Endothelial cell of umbilical vein (primary cell): ENCODE results near the gene INHA. TPM values are rescaled to one million over a fixed set of nuclear protein-coding genes. Genes with fewer than 3 reads are reported as not detected.

ENCODE experiments used
- BruUV-seq: library from RNA; stranded (reverse); fragments of 400-500 nt; replicated peaks from 2 replicates; lab custom pipeline; 2021; lab: Mats Ljungman, UMichigan
- CTCF ChIA-PET: fragments of 300-600, 350-600 bp; sonication (Branson Sonifier 250); formaldehyde crosslinking; loops from one replicate; lab custom pipeline; 2021; ENCODE audit warnings: antibody characterized with exemption, inconsistent platforms; lab: Charles Lee
- POLR2A ChIA-PET: fragments of 300-600, 350-600 bp; sonication (Branson Sonifier 250); formaldehyde crosslinking; loops from one replicate; lab custom pipeline; 2021; ENCODE audit warnings: antibody characterized with exemption, inconsistent platforms; lab: Charles Lee
- DNase-seq: peaks from one replicate; pipeline ENCODE4 v3.0.0-alpha.2; 2011; ENCODE audit warnings: low read depth, low spot score
- FAIRE-seq: peaks from 2 replicates; lab custom pipeline; 2011; peaks lifted over from hg19 to GRCh38; lab: Jason Lieb, UNC
- H2AFZ ChIP-seq: 2 replicates; pipeline ENCODE4 v1.6.0; 2012; ENCODE audit warnings: low read depth, low read length, control low read depth, inconsistent platforms
- H3K27ac ChIP-seq: 2 replicates; pipeline ENCODE4 v1.5.1; 2011; ENCODE audit warnings: low read depth, mild to moderate bottlenecking, control low read depth, low read length, moderate library complexity; ENCODE audit not compliant: insufficient read depth
- H3K27me3 ChIP-seq, 2 experiments: 2 replicates each; pipeline versions ENCODE4 v1.6.0 to v1.6.1; 2011; ENCODE audit warnings: low read length in 2 of 2, mixed read lengths in 1 of 2; ENCODE audit not compliant: control insufficient read depth in 2 of 2, insufficient read depth in 2 of 2
- H3K36me3 ChIP-seq, 2 experiments: 2 replicates in 1 of 2; 3 replicates in 1 of 2; pipeline ENCODE4 v1.5.1; 2011; ENCODE audit warnings: low read length in 2 of 2, mild to moderate bottlenecking in 1 of 2, moderate library complexity in 1 of 2; ENCODE audit not compliant: control insufficient read depth in 2 of 2, insufficient read depth in 2 of 2; ENCODE audit errors: extremely low read depth in 1 of 2
- H3K4me1 ChIP-seq: 3 replicates; pipeline ENCODE4 v1.5.1; 2011; ENCODE audit warnings: mild to moderate bottlenecking, low read length; ENCODE audit not compliant: control insufficient read depth, insufficient read depth; ENCODE audit errors: extremely low read depth
- H3K4me2 ChIP-seq: 2 replicates; pipeline ENCODE4 v1.6.1; 2011; ENCODE audit warnings: low read length, control low read depth, mixed read lengths; ENCODE audit not compliant: insufficient read depth
- H3K4me3 ChIP-seq, 3 experiments: fragments of 200-600 bp in 1 of 3; sonication (generic), shearing (Covaris generic) in 1 of 3; replicated peaks in 1 of 3; 2 replicates each; pipeline ENCODE4 v1.5.1; 2011 to 2016; ENCODE audit warnings: control low read depth in 3 of 3, low read length in 3 of 3, mild to moderate bottlenecking in 2 of 3, inconsistent platforms in 1 of 3, low read depth in 1 of 3, moderate library complexity in 1 of 3; ENCODE audit not compliant: insufficient read depth in 1 of 3
- H3K79me2 ChIP-seq: 2 replicates; pipeline ENCODE4 v1.6.0; 2012; ENCODE audit warnings: low read length, inconsistent platforms; ENCODE audit not compliant: control insufficient read depth, insufficient read depth
- H3K9ac ChIP-seq: replicated peaks from 2 replicates; pipeline ENCODE3; 2011; ENCODE audit warnings: low read length, control low read depth; ENCODE audit not compliant: insufficient read depth; ENCODE audit errors: extremely low read depth
- H3K9me1 ChIP-seq: replicated peaks from 3 replicates; pipeline ENCODE4 v1.6.0; 2011; ENCODE audit warnings: mild to moderate bottlenecking, low read length; ENCODE audit not compliant: control insufficient read depth, insufficient read depth; ENCODE audit errors: extremely low read depth
- H3K9me3 ChIP-seq: replicated peaks from 2 replicates; pipeline ENCODE4 v1.5.1; 2012; ENCODE audit warnings: low read length, inconsistent platforms; ENCODE audit not compliant: control insufficient read depth, insufficient read depth
- H4K20me1 ChIP-seq: replicated peaks from 2 replicates; pipeline ENCODE3; 2011; ENCODE audit warnings: mild to moderate bottlenecking, low read length; ENCODE audit not compliant: control insufficient read depth, insufficient read depth; ENCODE audit errors: extremely low read depth
- EZH2 ChIP-seq: IDR thresholded peaks from 2 replicates; pipeline ENCODE4 v1.6.1; 2012; ENCODE audit warnings: borderline replicate concordance, low read depth, mild to moderate bottlenecking, moderate library complexity, low read length, inconsistent platforms; ENCODE audit not compliant: severe bottlenecking
- FOS ChIP-seq: IDR thresholded peaks from 2 replicates; pipeline ENCODE4 v1.6.1; 2011; ENCODE audit warnings: mild to moderate bottlenecking, low read length, moderate library complexity, borderline replicate concordance; ENCODE audit not compliant: insufficient read depth
- GATA2 ChIP-seq: IDR thresholded peaks from 2 replicates; pipeline ENCODE4 v1.7.0; 2011; ENCODE audit warnings: low read depth, mild to moderate bottlenecking, moderate library complexity, mixed read lengths, low read length; ENCODE audit not compliant: insufficient read length, insufficient read depth
- JUN ChIP-seq: IDR thresholded peaks from 2 replicates; pipeline ENCODE4 v1.6.1; 2011; ENCODE audit warnings: borderline replicate concordance, low read depth; ENCODE audit not compliant: insufficient read length, insufficient read depth
- MYC ChIP-seq: IDR thresholded peaks from one replicate; pipeline ENCODE4 v1.6.1; 2011; ENCODE audit warnings: mild to moderate bottlenecking, low read depth, low read length
- POLR2A ChIP-seq: IDR thresholded peaks from 2 replicates; pipeline ENCODE4 v1.6.1; 2012; ENCODE audit warnings: low read depth, mild to moderate bottlenecking, control low read depth, low read length
- POLR2AphosphoS5 ChIP-seq: IDR thresholded peaks from 2 replicates; pipeline ENCODE4 v1.6.1; 2012; ENCODE audit warnings: low read depth, mild to moderate bottlenecking, control low read depth, low read length, moderate library complexity; ENCODE audit not compliant: insufficient read depth
- dilution Hi-C: fragments of 300-500 bp; cut with MboI; formaldehyde crosslinking; loops from one replicate; pipeline ENCODE4 v1.15.0; 2019; ENCODE audit warnings: low sequenced_read_pairs; ENCODE audit not compliant: extremely low pct_ligation_motif_present
- intact Hi-C: fragments of 100-400 bp; cut with micrococcal nuclease; formaldehyde crosslinking; loops from one replicate; pipeline ENCODE4 v1.10.0; 2022
- polyA plus RNA-seq, 4 experiments: library from polyadenylated mRNA; depleted of rRNA in 3 of 4; stranded (reverse) in 3 of 4; unstranded in 1 of 4; fragments of >200 nt; gene quantifications; 2 replicates each; pipeline versions ENCODE4 v1.2.1 to v1.2.3, GENCODE V29; 2011 to 2012; ENCODE audit warnings: missing spikeins in 1 of 4
- total RNA-seq: library from RNA; stranded (reverse); gene quantifications from 2 replicates; pipeline ENCODE4 v1.2.3, GENCODE V29; 2021
- TF ChIP-seq, protein P1 (sequence below): IDR thresholded peaks from 2 replicates; pipeline ENCODE4 v1.6.1; 2011; ENCODE audit not compliant: insufficient read depth, insufficient read length
- TF ChIP-seq, protein P2 (sequence below), 2 donors: IDR thresholded peaks; 1 replicate in 1 of 2; 2 replicates in 1 of 2; pipeline ENCODE4 v1.5.1; 2011; ENCODE audit warnings: low read length in 2 of 2, mild to moderate bottlenecking in 2 of 2, moderate library complexity in 2 of 2, control low read depth in 1 of 2, inconsistent platforms in 1 of 2, low read depth in 1 of 2; ENCODE audit not compliant: insufficient read depth in 1 of 2; ENCODE audit errors: extremely low read depth in 1 of 2

INHA gene
- total and polyA plus RNA-seq, 2 donors (not counting 3 experiments of a cell fraction or from before 2014, with no cell fraction given): 0.06 TPM; not detected in 1

DNA sequence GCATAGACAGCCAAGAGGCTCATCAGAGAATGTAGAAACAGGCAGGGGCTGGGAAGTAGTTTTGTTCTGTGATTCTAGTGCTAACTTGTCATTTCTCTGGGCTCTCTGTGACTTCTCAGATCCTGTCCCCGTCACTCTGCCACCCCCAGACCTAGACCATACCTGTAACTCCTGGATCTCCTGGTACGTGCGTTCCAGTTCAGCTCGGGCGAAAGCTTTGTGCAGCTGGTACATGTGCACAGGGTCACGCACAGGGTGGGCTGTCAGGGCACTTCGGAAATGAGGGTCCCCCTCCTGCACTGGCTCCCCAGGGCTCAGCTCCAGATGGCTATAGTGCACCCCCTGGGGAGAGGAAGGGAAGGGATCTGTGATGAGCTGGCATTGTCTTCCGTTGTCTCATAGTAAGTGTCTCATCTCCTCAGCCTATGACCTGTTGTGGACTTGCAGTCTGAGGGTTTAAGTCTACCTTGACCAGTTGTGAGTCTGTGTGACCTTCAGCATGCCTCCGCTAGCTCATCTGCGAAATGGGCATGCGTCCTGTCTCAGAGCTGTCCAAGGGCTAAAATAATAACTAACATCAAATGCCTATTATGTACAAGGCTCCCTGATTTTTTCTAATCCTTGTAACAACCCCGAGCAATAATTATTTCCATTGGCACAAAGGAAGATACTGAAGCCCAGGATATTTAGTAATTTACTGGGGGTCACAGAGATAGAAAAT is 31.2 kb upstream of the INHA start:
- no peak overlapping the region for H3K27ac ChIP-seq
- DNase-seq (no peak), FAIRE-seq (no peak)
- H3K9ac ChIP-seq: no peak overlapping the region
- H3K79me2 ChIP-seq: no peaks in the 10 kb centered on the region
- H3K27me3 ChIP-seq: peaks cover 25% of the 10 kb centered on the region in 2 experiments
- no peak overlapping the region for H3K4me3 ChIP-seq
- no peaks in the 10 kb centered on the region for H4K20me1 ChIP-seq
- intact Hi-C loops: loop anchor here (1.0 kb wide), 2 partner anchors 101 to 148 kb away; no protein-coding TSS in a partner anchor
- no peaks in the 10 kb centered on the region for H3K9me3 ChIP-seq
- no peaks in the 10 kb centered on the region for H3K36me3 ChIP-seq
- no peak for TF ChIP-seq JUN
- TF ChIP-seq MYC: no peak
- TF ChIP-seq EZH2: no peak
- TF ChIP-seq FOS: no peak
- no peak for TF ChIP-seq GATA2
- TF ChIP-seq POLR2AphosphoS5: no peak
- TF ChIP-seq, protein P1, sequence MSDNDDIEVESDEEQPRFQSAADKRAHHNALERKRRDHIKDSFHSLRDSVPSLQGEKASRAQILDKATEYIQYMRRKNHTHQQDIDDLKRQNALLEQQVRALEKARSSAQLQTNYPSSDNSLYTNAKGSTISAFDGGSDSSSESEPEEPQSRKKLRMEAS: no peak
- TF ChIP-seq, protein P2, sequence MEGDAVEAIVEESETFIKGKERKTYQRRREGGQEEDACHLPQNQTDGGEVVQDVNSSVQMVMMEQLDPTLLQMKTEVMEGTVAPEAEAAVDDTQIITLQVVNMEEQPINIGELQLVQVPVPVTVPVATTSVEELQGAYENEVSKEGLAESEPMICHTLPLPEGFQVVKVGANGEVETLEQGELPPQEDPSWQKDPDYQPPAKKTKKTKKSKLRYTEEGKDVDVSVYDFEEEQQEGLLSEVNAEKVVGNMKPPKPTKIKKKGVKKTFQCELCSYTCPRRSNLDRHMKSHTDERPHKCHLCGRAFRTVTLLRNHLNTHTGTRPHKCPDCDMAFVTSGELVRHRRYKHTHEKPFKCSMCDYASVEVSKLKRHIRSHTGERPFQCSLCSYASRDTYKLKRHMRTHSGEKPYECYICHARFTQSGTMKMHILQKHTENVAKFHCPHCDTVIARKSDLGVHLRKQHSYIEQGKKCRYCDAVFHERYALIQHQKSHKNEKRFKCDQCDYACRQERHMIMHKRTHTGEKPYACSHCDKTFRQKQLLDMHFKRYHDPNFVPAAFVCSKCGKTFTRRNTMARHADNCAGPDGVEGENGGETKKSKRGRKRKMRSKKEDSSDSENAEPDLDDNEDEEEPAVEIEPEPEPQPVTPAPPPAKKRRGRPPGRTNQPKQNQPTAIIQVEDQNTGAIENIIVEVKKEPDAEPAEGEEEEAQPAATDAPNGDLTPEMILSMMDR (IDR thresholded peaks at IDR 0.05; ENCODE audit: extremely low read depth in 1 of 2, insufficient read depth in 1 of 2, low read depth in 1 of 2, low read length in 2 of 2): no peak
- TF ChIP-seq POLR2A: no peak
- H3K4me1 ChIP-seq: peaks cover 7% of the 10 kb centered on the region
- BruUV-seq: no TSS peak
- CTCF ChIA-PET: interaction anchor here (0.6 to 4.9 kb wide), 25 partner anchors 8 to 148 kb away, joined by 3 to 47 read pairs (median 4); partner anchors contain the start of gene STK11IP
- H2AFZ ChIP-seq: no peak overlapping the region
- H3K4me2 ChIP-seq: no peak overlapping the region
- POLR2A ChIA-PET: no interaction called here
- no peaks in the 10 kb centered on the region for H3K9me1 ChIP-seq
- dilution Hi-C loops: no loop called here
